ENCODE measurements around the gene SMURF1.

The SMURF1 gene

GRCh38 chr7:99003419-99003818 lies 140.5 kb downstream of the SMURF1 start:
- in situ Hi-C loops (cut with HindIII; ENCODE audit: low pct_ligation_motif_present, low pct_unique_long_range_greater_than_20kb, low sequenced_read_pairs), result no loop called here
- DNase-seq, result no peak

DNA sequence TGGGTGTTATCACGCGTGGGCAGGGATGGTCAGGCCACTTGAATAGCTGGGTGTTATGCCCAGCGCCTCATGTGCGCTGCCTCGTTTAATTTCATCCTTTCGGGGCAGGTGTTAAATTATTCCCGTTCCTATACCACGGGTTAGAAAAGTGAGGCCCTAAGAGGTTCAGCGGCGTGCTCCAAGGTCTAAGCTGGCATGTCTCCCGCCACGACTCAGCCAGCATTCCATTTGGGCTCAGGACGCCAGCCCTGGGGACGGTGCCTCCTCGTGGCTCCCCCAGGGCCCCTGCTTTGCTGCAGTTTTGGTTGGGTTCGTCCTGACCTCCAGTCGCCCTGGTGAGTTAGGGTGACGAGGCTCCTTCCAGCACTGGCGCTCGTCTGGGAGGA lies 141.1 kb downstream of the SMURF1 start:
- in situ Hi-C loops (cut with HindIII; ENCODE audit: low pct_ligation_motif_present, low pct_unique_long_range_greater_than_20kb, low sequenced_read_pairs), result no loop called here
- DNase-seq, result no peak

- DNase-seq, result peak; percentile 33
- in situ Hi-C loops (cut with HindIII; ENCODE audit: low pct_ligation_motif_present, low pct_unique_long_range_greater_than_20kb, low sequenced_read_pairs), result no loop called here
Observed at GRCh38 chr7:99002148-99002826, 141.6 kb downstream of the SMURF1 start.

DNA sequence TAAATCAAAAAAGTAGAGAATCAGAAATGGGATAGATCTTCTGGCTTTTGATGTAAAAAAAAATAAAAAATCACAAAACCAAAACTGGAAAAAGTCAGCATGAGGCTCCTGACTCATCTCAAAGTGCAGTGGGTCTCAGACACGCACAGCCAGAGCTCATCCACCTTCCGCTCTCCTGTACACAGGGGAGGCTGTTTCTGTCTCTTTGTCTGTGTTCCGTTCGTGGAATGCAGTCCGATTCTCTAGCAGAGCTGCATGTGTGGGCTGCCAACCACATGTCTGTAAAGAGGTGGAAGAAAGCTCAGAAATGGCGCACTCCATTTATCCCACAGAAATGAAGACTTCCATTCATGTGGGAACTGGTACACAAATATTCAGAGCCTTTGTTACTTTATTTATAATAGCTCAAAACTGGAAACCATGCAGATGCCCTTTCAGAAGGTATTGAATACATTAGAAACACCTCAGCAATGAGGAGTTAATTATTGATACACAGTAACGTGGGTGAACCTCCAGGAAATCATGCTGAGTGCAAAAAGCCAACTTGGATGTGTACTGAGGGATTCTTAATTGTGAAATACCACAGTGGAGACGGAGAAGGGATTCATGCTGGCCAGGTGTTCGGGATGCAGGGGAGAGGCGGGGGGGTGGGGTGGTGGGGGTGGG lies 142.3 kb downstream of the SMURF1 start:
- in situ Hi-C loops (cut with HindIII; ENCODE audit: low pct_ligation_motif_present, low pct_unique_long_range_greater_than_20kb, low sequenced_read_pairs), result no loop called here

GRCh38 chr7:99000904-99001465 lies 142.9 kb downstream of the SMURF1 start:
- in situ Hi-C loops (cut with HindIII; ENCODE audit: low pct_ligation_motif_present, low pct_unique_long_range_greater_than_20kb, low sequenced_read_pairs), result no loop called here
- DNase-seq, result peak; percentile 53

More for the DNA sequence above, 142.3 kb downstream of the SMURF1 start:
- DNase-seq, result peak; percentile 68

DNA sequence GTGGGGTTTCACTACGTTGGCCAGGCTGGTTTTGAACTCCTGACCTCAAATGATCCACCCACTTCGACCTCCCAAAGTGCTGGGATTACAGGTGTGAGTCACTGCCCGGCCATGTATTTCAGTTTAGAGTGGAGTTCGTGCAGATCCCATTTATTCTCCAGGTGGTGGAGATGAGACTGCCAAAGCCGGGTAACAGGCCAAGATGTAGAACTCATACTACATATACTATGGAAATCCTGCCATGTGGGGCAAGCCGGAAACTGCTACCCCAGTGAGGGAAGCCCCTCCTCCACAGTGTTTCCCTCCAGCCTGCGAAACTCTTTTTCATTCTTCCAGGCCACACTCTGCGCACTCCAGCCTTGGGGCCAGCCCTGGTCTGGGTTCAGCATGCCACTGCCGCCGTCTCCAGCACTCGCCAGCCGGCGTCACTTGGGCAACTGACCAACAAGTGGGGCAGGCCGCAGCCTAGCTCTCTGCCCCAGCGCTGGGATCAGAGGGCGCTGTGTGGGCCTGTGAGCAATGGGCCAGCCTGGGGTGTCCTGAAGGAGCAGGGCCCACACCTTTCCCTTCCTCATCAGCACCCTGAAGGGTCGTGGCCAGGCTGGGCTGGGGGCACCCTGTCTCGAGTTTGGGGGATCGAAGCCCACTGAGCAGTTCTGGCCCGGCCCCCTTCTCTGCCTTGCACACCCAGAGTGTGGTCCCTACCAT lies 143.6 kb downstream of the SMURF1 start:
- in situ Hi-C loops (cut with HindIII; ENCODE audit: low pct_ligation_motif_present, low pct_unique_long_range_greater_than_20kb, low sequenced_read_pairs), result no loop called here
- peak; percentile 23 for DNase-seq

- DNase-seq, result no peak
- in situ Hi-C loops (cut with HindIII; ENCODE audit: low pct_ligation_motif_present, low pct_unique_long_range_greater_than_20kb, low sequenced_read_pairs), result no loop called here
Observed at GRCh38 chr7:98998821-98999725, 144.8 kb downstream of the SMURF1 start.

GRCh38 chr7:98997846-98998245 lies 146.1 kb downstream of the SMURF1 start:
- DNase-seq, result no peak
- in situ Hi-C loops (cut with HindIII; ENCODE audit: low pct_ligation_motif_present, low pct_unique_long_range_greater_than_20kb, low sequenced_read_pairs), result no loop called here

- DNase-seq, result no peak
- in situ Hi-C loops (cut with HindIII; ENCODE audit: low pct_ligation_motif_present, low pct_unique_long_range_greater_than_20kb, low sequenced_read_pairs), result no loop called here
Observed at GRCh38 chr7:98996150-98996552, 147.8 kb downstream of the SMURF1 start.

- no peak for DNase-seq
- in situ Hi-C loops (cut with HindIII; ENCODE audit: low pct_ligation_motif_present, low pct_unique_long_range_greater_than_20kb, low sequenced_read_pairs), result no loop called here
Observed at GRCh38 chr7:98995523-98996149, 148.3 kb downstream of the SMURF1 start.

- in situ Hi-C loops (cut with HindIII; ENCODE audit: low pct_ligation_motif_present, low pct_unique_long_range_greater_than_20kb, low sequenced_read_pairs), result no loop called here
- DNase-seq, result no peak
Observed at GRCh38 chr7:98995111-98995510, 148.8 kb downstream of the SMURF1 start.

GRCh38 chr7:98994046-98994944 lies 149.6 kb downstream of the SMURF1 start:
- in situ Hi-C loops (cut with HindIII; ENCODE audit: low pct_ligation_motif_present, low pct_unique_long_range_greater_than_20kb, low sequenced_read_pairs), result no loop called here
- no peak for DNase-seq

DNA sequence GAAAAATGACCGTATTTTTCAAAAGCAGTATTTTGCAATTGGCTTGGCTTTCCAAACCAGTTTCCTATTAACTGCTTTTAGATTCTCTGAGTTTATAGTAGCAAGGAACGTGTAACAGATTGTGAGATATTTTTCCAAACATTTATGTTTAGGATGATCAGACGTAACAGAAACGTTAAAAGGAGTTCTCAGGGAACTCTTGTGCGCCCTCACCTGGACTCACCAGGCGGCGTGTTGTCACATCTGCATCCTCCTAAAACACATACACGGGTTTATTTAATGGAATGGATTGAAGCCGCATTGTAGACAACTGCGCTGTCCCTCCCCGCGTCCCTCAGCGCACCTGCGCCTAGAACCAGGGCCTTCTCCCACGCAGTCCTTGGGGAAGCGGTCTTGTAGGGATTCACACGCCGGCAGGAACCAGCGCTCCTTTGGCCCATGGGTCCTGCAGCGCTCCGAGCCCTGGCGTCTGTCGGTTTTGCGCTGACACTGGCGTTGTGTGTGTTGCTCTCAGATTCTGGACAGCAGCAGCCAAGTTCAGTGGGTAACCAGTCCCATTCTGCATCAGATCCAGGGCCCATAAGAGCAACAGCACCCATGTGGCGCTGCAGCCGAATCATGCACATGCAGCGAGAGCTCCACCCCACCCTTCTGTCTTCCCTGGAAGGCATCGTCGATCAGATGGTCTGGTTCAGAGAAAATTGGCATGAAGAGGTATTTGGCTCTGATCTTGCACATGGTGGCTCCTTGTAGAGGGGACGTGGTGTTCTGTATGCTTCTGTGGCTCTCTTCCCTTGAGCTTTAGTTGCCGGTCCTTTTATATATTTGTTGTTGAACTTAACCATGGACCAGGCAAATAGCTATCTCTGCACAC lies 150.6 kb downstream of the SMURF1 start:
- DNase-seq, result no peak

GRCh38 chr7:98992076-98992475 lies 151.8 kb downstream of the SMURF1 start:
- in situ Hi-C loops (cut with HindIII; ENCODE audit: low pct_ligation_motif_present, low pct_unique_long_range_greater_than_20kb, low sequenced_read_pairs), result no loop called here
- DNase-seq, result no peak

More for the DNA sequence above, 150.6 kb downstream of the SMURF1 start:
- in situ Hi-C loops (cut with HindIII; ENCODE audit: low pct_ligation_motif_present, low pct_unique_long_range_greater_than_20kb, low sequenced_read_pairs), result no loop called here

GRCh38 chr7:98991141-98991540 lies 152.8 kb downstream of the SMURF1 start:
- DNase-seq, result no peak
- in situ Hi-C loops (cut with HindIII; ENCODE audit: low pct_ligation_motif_present, low pct_unique_long_range_greater_than_20kb, low sequenced_read_pairs), result no loop called here

GRCh38 chr7:98990356-98990755 lies 153.6 kb downstream of the SMURF1 start:
- in situ Hi-C loops (cut with HindIII; ENCODE audit: low pct_ligation_motif_present, low pct_unique_long_range_greater_than_20kb, low sequenced_read_pairs), result no loop called here
- DNase-seq, result no peak

Data from ACHN (cell line).